ENCODE data around the gene BMPER.
A peak's percentile ranks its signal among the peaks of the same experiment; 100 is the strongest.

Gene BMPER

GRCh38 chr7:33923440-33924229, 18.3 kb downstream of the BMPER start:
- no peak for DNase-seq

DNA sequence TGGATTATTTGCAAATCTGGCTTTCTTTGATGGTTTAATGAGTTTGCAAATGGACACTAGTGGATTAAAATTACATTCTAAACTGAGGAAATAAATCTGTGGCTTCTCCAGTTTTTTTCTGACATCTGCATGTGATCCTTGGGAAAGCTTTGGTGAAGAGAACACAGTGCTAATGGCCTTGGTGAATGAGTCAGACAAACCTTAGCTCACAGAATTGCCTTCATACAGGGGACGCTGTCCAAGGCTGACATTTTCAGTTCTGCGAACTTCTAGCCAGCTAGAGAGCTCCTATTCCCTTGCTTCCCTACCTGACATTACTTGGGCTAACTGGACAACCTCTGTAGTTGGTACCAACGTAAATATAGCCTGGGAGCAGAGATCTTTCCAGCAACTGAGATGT, 21.2 kb downstream of the BMPER start:
- DNase-seq: no peak

GRCh38 chr7:33928986-33929385, 23.6 kb downstream of the BMPER start:
- no peak for DNase-seq

GRCh38 chr7:33932221-33932620, 26.9 kb downstream of the BMPER start:
- DNase-seq: no peak

GRCh38 chr7:33932832-33933468, 27.6 kb downstream of the BMPER start:
- DNase-seq: peak; percentile 36

GRCh38 chr7:33933611-33934281, 28.4 kb downstream of the BMPER start:
- DNase-seq: no peak

DNA sequence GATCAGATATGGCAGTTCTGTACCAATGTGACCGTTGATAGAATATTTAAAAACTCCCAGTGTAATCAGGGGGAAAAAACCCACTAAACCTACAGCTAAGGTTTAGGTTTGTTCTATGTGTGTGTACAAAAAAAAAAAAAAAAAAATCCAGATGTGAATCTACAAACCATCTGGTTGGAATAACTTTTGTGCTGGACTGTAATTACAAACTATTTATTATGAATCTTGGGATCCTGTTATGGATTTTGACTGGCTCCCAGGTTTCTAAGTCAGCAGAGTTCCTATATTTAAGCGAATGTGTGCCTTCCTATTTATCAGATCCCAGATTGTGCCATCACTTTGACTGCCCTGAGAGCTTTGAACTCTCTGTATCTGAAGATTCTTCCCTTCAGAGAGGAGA, 29.1 kb downstream of the BMPER start:
- DNase-seq: no peak

- DNase-seq: no peak
Measured at GRCh38 chr7:33936503-33936902, 31.2 kb downstream of the BMPER start.

- DNase-seq: no peak
Measured at GRCh38 chr7:33937871-33938270, 32.5 kb downstream of the BMPER start.

- DNase-seq: no peak
Measured at GRCh38 chr7:33939121-33939520, 33.8 kb downstream of the BMPER start.

GRCh38 chr7:33940503-33940902, 35.2 kb downstream of the BMPER start:
- DNase-seq: no peak

- no peak for DNase-seq
Measured at GRCh38 chr7:33941418-33941817, 36.1 kb downstream of the BMPER start.

- no peak for DNase-seq
Measured at GRCh38 chr7:33946094-33946699, 40.9 kb downstream of the BMPER start.

GRCh38 chr7:33950047-33950714, 44.8 kb downstream of the BMPER start:
- no peak for DNase-seq

- no peak for DNase-seq
Measured at GRCh38 chr7:33952824-33953223, 47.5 kb downstream of the BMPER start.

DNA sequence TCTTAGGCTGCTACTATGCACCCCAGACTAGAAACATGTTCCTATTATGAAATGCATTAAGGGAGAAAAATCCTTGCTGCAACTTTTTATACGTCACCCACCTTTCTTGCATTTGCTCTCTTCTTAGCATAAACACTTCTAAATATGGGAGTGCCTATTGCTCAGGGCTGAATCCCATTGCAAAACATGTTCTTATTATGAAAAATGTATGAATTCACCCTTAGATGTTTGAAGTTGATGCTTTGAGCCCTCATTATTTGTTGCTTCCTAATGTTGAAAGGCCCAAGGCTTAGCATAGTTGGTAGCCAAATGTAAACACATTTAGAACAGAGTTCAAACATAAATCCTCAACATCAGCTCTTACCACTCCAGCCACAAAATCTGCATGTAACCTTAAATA, 52.8 kb downstream of the BMPER start:
- no peak for DNase-seq

GRCh38 chr7:33959676-33960075, 54.3 kb downstream of the BMPER start:
- no peak for DNase-seq

GRCh38 chr7:33961948-33962347, 56.6 kb downstream of the BMPER start:
- DNase-seq: no peak

DNA sequence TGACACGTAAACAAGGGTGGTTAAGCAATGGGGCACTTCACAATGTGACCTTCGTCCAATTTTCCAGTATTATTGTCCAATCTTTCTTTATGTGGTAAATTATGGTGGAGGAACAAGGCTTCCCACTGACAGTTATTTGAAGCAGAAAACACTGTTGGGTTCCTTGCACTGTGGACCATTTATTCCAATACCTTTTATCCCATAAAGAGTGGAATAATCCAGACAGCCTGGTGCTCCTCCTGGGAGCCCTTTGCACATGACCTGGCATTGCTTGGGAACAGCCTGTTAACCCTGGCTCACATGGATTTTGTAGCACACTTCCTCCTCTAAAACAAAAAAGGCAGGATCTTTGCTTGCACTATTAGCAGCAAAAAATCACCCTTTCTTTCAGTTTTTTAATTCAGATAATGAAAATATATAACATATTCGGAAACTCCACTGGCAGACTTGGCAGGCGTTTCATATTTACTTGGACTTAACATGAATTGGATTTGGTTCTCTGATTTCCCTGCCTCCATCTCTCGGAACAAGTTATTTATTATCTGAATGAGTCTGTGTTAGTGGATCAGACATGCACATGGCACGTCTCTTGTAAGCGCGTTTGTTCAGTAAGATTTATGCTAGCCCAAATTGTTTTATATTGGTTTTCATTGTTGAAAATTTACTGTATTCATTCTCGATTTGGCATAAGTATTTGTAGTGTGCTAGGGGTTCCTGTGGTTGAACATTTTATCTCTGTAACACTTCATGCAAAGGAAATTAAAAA, 59.3 kb downstream of the BMPER start:
- no peak for DNase-seq

DNA sequence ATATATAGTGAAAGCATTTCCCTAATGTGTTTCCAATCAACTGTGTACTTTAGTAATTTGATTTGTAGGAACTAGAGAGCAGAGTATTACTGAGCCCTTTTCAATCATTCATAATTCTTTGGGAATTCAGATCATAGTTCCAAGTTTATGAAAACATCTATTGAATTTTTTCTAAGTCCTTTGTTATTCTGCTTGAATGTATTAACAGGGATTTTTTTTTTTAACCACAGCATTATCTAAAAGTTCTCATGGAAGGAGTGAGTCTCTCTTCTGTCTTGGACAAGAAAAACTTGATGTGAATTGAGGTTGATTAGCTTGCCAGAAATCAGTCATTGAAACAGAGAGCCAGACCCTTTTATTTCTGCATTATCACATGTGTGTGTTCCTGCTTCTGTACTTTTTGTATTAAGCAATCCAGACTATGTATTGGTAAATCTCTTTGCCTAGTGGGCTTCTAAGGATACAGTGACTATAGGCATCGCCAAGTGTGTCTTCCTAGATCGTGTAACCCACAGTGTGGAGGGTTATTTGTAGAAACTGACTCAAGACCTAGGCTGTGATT, 59.9 kb downstream of the BMPER start:
- DNase-seq: no peak

GRCh38 chr7:33968591-33968990, 63.3 kb downstream of the BMPER start:
- DNase-seq: no peak

DNA sequence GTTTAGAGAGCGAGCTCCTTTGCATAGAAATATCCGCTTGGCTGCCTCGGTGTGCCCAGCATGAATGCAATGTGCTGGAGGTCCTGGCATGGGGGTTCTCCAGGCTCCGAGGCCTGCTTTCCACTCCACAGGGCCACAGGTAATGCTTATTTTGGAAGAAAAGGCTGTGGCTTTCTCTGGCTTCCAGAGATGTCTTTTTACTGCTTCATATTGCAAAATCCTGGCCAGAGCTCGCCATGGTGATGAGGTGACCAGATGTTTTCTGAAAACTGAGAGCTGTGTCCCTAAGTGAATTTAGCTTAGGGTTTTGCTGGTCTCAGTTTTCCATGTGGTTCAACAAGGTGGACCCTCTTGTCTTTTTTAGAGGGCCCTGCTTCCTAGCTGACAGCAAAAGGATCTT, 65.2 kb downstream of the BMPER start:
- no peak for DNase-seq

Measured in activated gamma-delta T cell treated with Interleukin-2 at 50 U/mL for 16 hours (primary cell).